Measurements from ENCODE around the gene ZFP28. TPM values are rescaled to one million over a fixed set of nuclear protein-coding genes. Genes with fewer than 3 reads are reported as not detected.

The ZFP28 gene
- total RNA-seq, 1 donor = 12.1 TPM

DNA sequence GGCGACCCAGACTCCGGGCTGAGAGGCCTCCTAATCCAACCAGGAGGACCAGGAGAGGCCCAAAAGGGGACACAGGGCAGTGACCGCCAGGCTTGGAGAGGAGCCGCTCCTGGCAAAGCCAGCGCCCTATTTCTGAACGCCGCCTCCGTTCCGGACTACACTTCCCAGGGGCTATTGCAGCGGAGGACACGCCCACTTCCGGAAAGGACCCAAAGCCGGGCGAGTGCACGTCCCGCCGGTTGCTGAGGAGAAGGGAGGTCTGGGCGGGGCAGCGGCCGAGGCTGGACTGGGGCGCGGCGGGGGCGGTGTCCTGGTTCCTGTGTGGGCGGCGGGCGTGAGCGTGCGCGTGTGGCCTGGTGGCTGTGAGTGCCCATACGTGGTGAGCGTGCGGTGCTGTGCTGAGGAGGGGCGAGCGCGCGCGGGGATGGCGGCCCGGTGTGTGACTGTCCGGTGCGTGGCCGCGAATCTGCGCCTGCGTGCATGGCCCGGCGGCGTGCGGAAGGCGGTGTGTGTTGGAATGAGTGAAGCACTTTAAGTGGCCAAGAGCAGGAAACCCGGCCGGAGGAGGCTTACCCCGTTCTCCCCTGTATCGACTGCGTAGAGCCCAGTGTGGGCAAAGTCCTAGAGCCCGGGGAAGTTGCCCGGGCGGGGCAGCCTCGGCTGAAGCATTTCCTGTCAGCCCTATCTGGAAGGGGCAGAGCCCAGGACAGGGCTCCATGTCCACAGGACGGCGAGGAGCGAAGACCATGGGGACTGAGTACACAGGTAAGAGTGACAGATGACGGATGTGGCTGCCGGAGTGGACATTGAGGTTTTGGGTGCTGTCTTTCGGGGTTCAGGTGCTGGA, 28.7 kb downstream of the ZFP28 start, which contains the start of gene ZNF470:
Gene ZNF470, plus strand, starts transcription at position 195 of the 847 bp plus-strand sequence. CDS start 2,844 bp downstream, outside the sequence.
- TF ChIP-seq, protein P1, sequence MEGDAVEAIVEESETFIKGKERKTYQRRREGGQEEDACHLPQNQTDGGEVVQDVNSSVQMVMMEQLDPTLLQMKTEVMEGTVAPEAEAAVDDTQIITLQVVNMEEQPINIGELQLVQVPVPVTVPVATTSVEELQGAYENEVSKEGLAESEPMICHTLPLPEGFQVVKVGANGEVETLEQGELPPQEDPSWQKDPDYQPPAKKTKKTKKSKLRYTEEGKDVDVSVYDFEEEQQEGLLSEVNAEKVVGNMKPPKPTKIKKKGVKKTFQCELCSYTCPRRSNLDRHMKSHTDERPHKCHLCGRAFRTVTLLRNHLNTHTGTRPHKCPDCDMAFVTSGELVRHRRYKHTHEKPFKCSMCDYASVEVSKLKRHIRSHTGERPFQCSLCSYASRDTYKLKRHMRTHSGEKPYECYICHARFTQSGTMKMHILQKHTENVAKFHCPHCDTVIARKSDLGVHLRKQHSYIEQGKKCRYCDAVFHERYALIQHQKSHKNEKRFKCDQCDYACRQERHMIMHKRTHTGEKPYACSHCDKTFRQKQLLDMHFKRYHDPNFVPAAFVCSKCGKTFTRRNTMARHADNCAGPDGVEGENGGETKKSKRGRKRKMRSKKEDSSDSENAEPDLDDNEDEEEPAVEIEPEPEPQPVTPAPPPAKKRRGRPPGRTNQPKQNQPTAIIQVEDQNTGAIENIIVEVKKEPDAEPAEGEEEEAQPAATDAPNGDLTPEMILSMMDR (IDR thresholded peaks at IDR 0.05; ENCODE audit: insufficient read depth, low read depth, low read length) = no peak
- peak within 1 kb of the TSS; percentile 98 for H3K4me3 ChIP-seq (ENCODE audit: low read depth, low read length)
- peak; percentile 91 for DNase-seq (ENCODE audit: low read depth)

GRCh38 chr19:56572589-56572988, 33.8 kb downstream of the ZFP28 start:
- DNase-seq (ENCODE audit: low read depth) = no peak
- H3K4me3 ChIP-seq (ENCODE audit: low read depth, low read length) = no peak overlapping the region
- TF ChIP-seq, protein P1 (IDR thresholded peaks at IDR 0.05; ENCODE audit: insufficient read depth, low read depth, low read length) = no peak

DNA sequence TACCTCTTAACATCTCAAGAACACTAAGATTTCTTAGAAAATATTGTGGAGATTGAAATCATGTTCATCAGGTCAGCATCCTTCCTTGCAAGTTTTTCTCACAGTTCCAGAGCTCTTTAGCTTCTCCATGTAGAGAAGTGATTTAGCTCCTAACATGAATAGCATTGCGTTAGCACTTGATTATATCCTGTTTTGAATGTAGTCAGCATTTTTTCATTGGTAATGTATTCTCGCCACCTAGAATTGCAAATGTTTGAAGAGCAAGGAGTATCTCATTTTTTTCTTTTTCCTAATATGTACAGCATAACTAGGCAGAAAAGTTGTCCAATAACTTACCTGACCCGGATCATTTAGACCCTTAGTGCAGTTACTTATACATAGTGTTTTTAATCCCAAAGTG, 35.2 kb downstream of the ZFP28 start:
- TF ChIP-seq, protein P1 (IDR thresholded peaks at IDR 0.05; ENCODE audit: insufficient read depth, low read depth, low read length) = no peak
- DNase-seq (ENCODE audit: low read depth) = no peak

DNA sequence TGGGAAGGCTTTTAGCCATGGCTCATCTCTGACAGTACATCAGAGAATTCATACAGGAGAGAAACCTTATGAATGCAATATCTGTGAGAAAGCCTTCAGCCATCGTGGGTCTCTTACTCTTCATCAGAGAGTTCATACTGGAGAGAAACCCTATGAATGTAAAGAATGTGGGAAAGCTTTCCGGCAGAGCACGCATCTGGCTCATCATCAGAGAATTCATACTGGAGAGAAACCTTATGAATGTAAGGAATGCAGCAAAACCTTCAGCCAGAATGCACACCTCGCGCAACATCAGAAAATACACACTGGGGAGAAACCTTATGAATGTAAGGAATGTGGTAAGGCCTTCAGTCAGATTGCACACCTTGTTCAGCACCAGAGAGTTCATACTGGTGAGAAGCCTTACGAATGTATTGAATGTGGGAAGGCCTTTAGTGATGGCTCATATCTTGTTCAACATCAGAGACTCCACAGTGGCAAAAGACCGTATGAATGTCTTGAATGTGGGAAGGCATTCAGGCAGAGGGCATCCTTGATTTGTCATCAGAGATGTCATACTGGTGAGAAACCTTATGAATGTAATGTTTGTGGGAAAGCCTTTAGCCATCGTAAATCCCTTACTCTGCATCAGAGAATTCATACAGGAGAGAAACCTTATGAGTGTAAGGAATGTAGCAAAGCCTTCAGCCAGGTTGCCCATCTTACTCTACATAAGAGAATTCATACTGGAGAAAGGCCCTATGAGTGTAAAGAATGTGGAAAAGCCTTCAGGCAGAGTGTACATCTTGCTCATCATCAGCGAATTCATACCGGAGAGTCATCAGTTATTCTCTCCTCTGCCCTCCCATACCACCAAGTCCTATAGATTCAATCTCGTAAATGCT, 39.2 kb downstream of the ZFP28 start:
- no peak overlapping the region for H3K4me3 ChIP-seq (ENCODE audit: low read depth, low read length)
- TF ChIP-seq, protein P1 (IDR thresholded peaks at IDR 0.05; ENCODE audit: insufficient read depth, low read depth, low read length) = no peak
- DNase-seq (ENCODE audit: low read depth) = no peak

More for the DNA sequence above, 35.2 kb downstream of the ZFP28 start:
- H3K4me3 ChIP-seq (ENCODE audit: low read depth, low read length) = no peak overlapping the region

GRCh38 chr19:56594446-56594782, 55.7 kb downstream of the ZFP28 start:
- peak overlapping the region; percentile 94 for H3K4me3 ChIP-seq (ENCODE audit: low read depth, low read length)
- TF ChIP-seq, protein P1 (IDR thresholded peaks at IDR 0.05; ENCODE audit: insufficient read depth, low read depth, low read length) = no peak
- DNase-seq (ENCODE audit: low read depth) = no peak

DNA sequence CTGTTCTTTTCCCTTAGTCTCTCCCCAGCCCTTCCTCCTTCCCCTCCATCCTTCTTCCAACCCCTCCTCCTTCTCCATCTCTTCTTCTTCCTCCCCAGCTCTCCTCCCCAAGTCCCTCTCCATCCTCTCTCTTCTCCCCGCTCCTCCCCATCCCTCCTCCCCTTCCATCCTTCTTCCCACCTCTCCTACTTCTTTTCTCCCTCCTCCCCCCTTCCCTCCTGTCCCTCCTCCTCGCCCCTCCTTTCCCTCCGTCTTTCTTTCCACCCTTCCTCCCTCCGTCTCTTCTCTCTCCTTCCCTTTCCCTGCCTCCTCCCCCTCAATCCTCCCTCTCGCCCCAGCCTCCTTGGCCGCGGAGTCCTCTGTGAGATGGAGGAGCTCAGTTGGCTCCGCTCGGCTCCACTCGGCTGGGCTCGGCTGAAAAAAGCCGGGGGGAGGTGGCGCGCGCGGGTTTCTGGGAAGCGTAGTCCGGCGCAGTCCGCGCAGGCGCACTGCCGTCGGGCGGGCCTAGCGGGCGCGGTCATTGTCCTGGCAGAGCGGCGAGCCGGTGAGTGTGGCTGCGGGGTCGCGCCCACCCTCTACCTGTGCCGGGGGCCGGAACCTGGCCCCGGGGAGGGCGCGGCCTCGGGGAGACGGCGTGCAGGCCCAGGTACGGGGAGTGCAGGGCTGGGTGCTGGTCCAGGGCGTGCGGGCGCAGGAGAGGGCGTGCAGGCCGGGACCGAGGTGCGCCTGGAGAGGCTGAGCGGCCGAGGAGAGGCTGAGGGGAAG, 56.2 kb downstream of the ZFP28 start, which contains the start of gene ZNF71:
Gene ZNF71, plus strand, starts transcription at position 520 of the 765 bp plus-strand sequence. CDS start 6,257 bp downstream, outside the sequence.
- H3K4me3 ChIP-seq (ENCODE audit: low read depth, low read length) = peak within 1 kb of the TSS; percentile 94
- DNase-seq (ENCODE audit: low read depth) = peak; percentile 83
- TF ChIP-seq, protein P1 (IDR thresholded peaks at IDR 0.05; ENCODE audit: insufficient read depth, low read depth, low read length) = no peak

Measured in fibroblast of villous mesenchyme (primary cell).